Measurements from ENCODE around the gene DENND6B.
A peak's percentile ranks its signal among the peaks of the same experiment; 100 is the strongest.

DENND6B gene

GRCh38 chr22:50296658-50297490 is 29.9 kb downstream of the DENND6B start:
- Histone ChIP-seq H3K4me3 (peak overlapping the region; percentile 13), H3K27ac (peak overlapping the region; percentile 35 to 98)
- TF ChIP-seq CTCF (IDR thresholded peaks at IDR 0.05) = no peak
- DNase-seq (ENCODE audit: low spot score) = no peak

GRCh38 chr22:50294319-50294656 is 32.5 kb downstream of the DENND6B start:
- no peak for DNase-seq (ENCODE audit: low spot score)
- H3K27ac ChIP-seq = peak overlapping the region; percentile 76 to 94
- peak overlapping the region; percentile 64 for H3K4me3 ChIP-seq
- TF ChIP-seq CTCF (IDR thresholded peaks at IDR 0.05) = no peak

- DNase-seq (ENCODE audit: low spot score) = peak; percentile 91
- Histone ChIP-seq H3K4me3 (peak overlapping the region; percentile 64), H3K27ac (peak overlapping the region; percentile 76 to 94)
- no peak for TF ChIP-seq CTCF (IDR thresholded peaks at IDR 0.05)
These were observed 33.1 kb downstream of the DENND6B start for GRCh38 chr22:50293441-50294318.

GRCh38 chr22:50292643-50293440 is 34.0 kb downstream of the DENND6B start:
- Histone ChIP-seq H3K4me3 (peak overlapping the region; percentile 64), H3K27ac (peak overlapping the region; percentile 76 to 94)
- no peak for TF ChIP-seq CTCF (IDR thresholded peaks at IDR 0.05)
- DNase-seq (ENCODE audit: low spot score) = no peak

GRCh38 chr22:50289942-50290630 is 36.7 kb downstream of the DENND6B start:
- Histone ChIP-seq H3K4me3 (no peak overlapping the region), H3K27ac (no peak overlapping the region)
- TF ChIP-seq CTCF (IDR thresholded peaks at IDR 0.05) = no peak
- DNase-seq (ENCODE audit: low spot score) = no peak

GRCh38 chr22:50289151-50289941 is 37.5 kb downstream of the DENND6B start:
- DNase-seq (ENCODE audit: low spot score) = no peak
- no peak for TF ChIP-seq CTCF (IDR thresholded peaks at IDR 0.05)
- no peak overlapping the region for H3K27ac ChIP-seq
- H3K4me3 ChIP-seq = no peak overlapping the region
